ENCODE data around the gene LTN1.

LTN1 gene

DNA sequence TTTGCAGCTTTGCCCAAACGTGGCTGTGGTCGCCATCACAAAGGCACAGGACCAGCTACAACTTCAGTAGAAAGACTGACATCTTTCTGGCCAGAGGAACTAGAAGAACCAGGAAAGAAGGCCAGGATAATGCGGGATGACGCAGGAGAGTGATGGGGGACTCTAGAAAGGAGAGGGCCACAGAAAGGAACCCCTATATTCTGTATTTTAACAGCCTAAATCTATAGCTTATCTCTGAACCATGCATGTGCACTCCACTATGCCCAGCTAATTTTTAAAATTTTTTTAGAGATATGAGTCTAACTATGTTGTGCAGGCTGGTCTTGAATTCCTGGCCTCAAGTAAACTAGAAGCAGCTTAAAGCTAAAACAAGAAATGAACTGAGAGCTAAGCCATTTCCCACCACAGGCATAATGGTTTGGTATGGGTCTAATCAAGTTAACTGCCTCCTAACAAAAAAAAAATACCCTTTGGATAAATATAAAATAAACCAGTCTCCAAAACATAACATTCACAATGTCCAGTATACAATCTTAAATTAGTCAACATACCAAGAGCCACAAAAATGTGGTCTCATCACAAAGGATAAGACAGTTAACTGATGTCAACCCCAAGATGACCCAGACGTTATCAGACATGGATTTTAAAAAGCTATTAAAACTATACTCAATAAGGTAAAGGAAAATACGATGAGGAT lies 18.0 kb downstream of the LTN1 start:
- TF ChIP-seq TAF1 (IDR thresholded peaks at IDR 0.05; ENCODE audit: borderline replicate concordance, insufficient read depth, low read length) (no peak), POLR2AphosphoS5 (IDR thresholded peaks at IDR 0.05; ENCODE audit: low read depth, low read length) (no peak), REST (IDR thresholded peaks at IDR 0.05; ENCODE audit: insufficient read depth in 1 of 2, low read depth in 2 of 2, low read length in 2 of 2) (no peak), SIN3A (IDR thresholded peaks at IDR 0.05; ENCODE audit: borderline replicate concordance, insufficient read depth, low read length) (no peak), FOXP2 (optimal IDR thresholded peaks at IDR 0.05; ENCODE audit: borderline replicate concordance, extremely low read depth, extremely low read length, insufficient read depth) (no peak)

DNA sequence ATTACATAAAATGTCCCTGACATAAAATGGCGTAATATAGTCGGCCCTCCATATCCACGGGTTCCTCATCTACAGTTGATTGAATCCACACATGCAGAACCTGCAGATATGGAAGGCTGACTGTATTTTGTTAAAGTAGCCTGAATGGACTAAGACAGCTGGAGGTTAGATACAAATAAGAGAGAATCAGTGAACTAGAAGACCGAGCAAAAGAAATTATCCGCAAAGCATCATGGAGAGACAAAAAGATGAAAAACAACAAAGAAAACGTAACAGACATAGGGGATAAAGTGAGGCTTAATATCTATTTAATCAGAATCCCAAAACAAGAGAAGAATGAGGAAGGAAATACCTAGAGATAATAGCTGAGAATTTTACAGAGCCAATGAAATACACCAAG lies 20.3 kb downstream of the LTN1 start:
- TF ChIP-seq TAF1 (IDR thresholded peaks at IDR 0.05; ENCODE audit: borderline replicate concordance, insufficient read depth, low read length) (no peak), FOXP2 (optimal IDR thresholded peaks at IDR 0.05; ENCODE audit: borderline replicate concordance, extremely low read depth, extremely low read length, insufficient read depth) (no peak), REST (IDR thresholded peaks at IDR 0.05; ENCODE audit: insufficient read depth in 1 of 2, low read depth in 2 of 2, low read length in 2 of 2) (no peak), SIN3A (IDR thresholded peaks at IDR 0.05; ENCODE audit: borderline replicate concordance, insufficient read depth, low read length) (no peak), POLR2AphosphoS5 (IDR thresholded peaks at IDR 0.05; ENCODE audit: low read depth, low read length) (no peak)

DNA sequence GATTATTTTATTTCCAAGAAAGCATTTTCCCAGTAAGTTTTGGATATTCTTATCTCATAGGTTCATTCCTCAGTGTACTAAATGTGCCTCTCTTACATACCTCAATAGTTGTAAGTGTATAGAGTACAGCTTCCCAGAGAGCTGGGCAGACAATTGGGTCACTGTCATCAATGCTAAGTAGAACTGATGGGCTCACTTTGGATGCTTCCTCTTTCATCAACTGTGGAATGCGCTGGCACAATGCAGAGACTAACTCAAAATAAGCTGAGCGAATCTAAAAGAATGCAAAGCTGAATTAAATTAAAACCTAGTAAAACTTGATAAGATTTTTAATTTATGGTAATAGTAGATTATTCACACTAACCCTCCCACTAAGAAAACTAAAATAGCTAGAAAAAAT lies 21.5 kb downstream of the LTN1 start:
- TF ChIP-seq FOXP2 (optimal IDR thresholded peaks at IDR 0.05; ENCODE audit: borderline replicate concordance, extremely low read depth, extremely low read length, insufficient read depth) = no peak
- TF ChIP-seq POLR2AphosphoS5 (IDR thresholded peaks at IDR 0.05; ENCODE audit: low read depth, low read length) = no peak
- no peak for TF ChIP-seq TAF1 (IDR thresholded peaks at IDR 0.05; ENCODE audit: borderline replicate concordance, insufficient read depth, low read length)
- TF ChIP-seq SIN3A (IDR thresholded peaks at IDR 0.05; ENCODE audit: borderline replicate concordance, insufficient read depth, low read length) = no peak
- TF ChIP-seq REST (IDR thresholded peaks at IDR 0.05; ENCODE audit: insufficient read depth in 1 of 2, low read depth in 2 of 2, low read length in 2 of 2) = no peak

DNA sequence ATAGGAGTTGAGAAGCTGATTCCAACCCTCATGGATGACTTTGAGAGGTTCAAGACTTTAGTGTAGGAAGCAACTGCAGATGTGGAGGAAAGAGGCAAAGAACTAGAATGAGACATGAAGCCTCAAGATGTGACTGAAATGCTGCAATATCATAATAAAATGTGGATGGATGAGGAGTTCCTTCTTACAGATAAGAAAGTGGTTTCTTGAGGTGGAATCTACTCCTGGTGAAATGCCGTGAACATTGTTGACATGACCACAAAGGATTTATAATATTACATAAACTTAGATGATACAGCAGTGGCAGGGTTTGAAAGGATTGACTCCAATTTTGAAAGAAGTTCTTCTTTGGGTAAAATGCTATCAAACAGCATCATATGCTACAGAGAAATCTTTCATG lies 28.8 kb downstream of the LTN1 start:
- TF ChIP-seq TAF1 (IDR thresholded peaks at IDR 0.05; ENCODE audit: borderline replicate concordance, insufficient read depth, low read length) (no peak), FOXP2 (optimal IDR thresholded peaks at IDR 0.05; ENCODE audit: borderline replicate concordance, extremely low read depth, extremely low read length, insufficient read depth) (no peak), SIN3A (IDR thresholded peaks at IDR 0.05; ENCODE audit: borderline replicate concordance, insufficient read depth, low read length) (no peak), REST (IDR thresholded peaks at IDR 0.05; ENCODE audit: insufficient read depth in 1 of 2, low read depth in 2 of 2, low read length in 2 of 2) (no peak), POLR2AphosphoS5 (IDR thresholded peaks at IDR 0.05; ENCODE audit: low read depth, low read length) (no peak)

All from PFSK-1 (cell line).